Stimulated activated CD8-positive, alpha-beta memory T cell treated with anti-CD3 and anti-CD28 coated beads, Interleukin-2, amount 100 ng/mL, for 1 hour (primary cell): Measurements from ENCODE around the gene ACOT9.
"Not testable (repeated sequence)": the region's sequence is repeated elsewhere in the genome, so short reads cannot be mapped to it uniquely, and the experiment has no call there.

Experiments
- DNase-seq, 2 donors: peaks; one replicate each; pipeline ENCODE4 v3.0.0-alpha.2; 2020; ENCODE audit warnings: low read depth in 2 of 2

ACOT9 gene

GRCh38 chrX:23765868-23766267, 22.8 kb upstream of the ACOT9 start:
- DNase-seq = no peak

DNA sequence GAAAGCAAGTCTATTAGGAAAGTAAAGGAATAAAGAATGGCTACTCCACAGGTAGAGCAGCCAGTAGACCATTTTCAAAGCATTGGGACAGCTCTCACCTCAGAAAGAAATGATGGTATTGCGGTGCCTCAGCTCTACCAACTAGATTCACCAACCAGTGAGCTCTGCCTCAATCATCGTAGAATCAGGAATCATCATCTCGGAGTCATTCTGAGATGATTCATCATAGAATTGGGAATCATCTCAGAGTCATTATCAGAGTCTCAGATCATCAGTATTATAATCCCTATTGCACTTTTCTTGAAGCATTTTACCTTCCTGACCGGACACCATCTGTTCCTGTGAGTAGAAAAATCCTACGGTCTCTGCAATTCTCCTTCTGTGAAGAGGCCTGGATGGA, 22.4 kb upstream of the ACOT9 start:
- no peak for DNase-seq

DNA sequence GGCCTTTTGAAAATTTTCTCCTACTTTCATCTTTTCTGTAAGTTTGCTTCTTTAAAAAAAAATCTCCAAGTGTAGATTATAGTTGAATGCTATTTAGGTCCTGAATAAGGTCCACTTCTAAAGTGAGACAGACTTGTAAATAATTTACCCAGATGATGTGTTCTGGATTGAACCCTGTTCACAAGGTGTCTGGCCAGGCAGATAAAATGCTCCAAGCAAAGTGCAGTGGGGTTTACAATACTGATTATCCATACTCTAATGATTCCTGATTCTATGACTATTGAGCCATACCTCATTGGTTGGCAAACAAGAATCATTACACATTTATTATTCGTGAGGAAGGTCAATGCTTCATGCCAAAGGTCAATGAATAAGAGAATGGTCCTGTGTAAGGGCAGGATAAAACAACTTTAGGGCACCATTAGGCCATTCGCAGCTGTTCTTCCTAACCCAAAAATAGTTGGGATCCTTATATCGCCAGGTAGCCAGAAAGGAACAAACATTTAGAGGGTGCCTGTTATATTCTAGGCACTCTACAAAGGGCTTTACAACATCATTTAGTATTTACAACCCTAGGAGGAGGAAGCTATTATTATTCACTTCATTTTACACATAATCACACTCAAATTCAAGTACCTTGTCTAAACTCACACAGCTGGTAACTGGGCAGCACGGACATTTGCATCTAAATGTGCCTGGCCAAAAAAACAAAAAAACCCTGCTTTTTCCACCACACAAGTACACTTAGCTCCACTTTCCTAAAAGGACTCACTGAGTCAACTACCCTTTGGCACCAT, 21.3 kb upstream of the ACOT9 start:
- no peak for DNase-seq

DNA sequence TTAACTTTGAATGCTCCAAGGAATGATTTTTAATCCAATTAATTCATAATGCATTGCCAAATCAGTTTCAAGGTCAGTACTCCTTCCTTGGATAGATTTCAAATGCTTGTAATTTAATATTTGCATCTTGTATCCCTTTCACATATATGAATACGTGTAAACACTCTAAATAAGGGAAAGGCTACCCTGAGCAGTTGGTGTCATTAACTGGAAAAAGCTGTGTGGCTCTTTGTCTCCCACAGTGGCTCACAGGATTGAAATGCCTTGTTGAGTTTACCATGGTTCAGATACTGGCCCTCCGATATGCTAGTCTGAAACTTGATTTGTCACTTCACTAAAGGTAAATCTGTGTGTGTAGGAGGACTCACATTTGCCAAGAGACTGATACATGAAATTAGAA, 16.7 kb upstream of the ACOT9 start:
- DNase-seq = no peak

DNA sequence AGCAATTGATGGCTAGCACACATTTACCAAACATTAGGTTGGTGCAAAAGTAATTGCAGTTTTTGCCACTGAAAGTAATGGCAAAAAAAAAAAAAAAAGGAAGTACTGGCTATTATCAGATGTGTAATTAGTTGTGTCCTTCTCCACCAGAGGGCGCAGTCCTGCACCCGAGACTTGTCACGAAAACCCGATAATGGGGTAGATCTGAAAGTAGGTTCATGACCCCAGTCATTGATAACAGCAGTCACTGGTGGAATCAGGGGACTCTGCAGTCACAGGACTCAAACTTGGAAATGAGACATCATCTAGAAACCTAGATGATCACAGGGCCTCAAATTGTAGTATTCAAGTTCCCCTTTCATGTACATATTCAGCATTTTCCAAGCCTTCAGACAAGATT, 13.1 kb upstream of the ACOT9 start:
- DNase-seq = peak; percentile 27 to 41

DNA sequence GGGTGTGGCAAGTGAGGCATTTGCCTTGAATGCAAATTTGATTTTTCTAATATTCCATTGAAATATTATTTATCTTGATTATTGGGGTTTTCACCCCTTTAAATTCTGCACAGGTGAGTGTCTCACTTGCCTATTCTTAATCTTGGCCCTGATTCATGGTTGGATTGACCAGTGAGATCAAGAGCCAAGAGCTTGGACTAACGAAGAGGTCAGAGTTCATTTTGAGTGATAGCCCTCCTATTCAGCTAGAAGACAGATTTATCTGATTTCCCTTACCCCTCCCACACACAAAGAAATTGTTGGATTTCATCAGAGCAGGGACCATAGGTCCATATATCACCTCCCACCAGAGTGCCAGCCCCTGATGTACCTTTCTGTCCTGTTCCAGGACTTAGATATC, 11.6 kb upstream of the ACOT9 start:
- no peak for DNase-seq

- DNase-seq = no peak
Measured at GRCh38 chrX:23752740-23753415, 9.8 kb upstream of the ACOT9 start.

DNA sequence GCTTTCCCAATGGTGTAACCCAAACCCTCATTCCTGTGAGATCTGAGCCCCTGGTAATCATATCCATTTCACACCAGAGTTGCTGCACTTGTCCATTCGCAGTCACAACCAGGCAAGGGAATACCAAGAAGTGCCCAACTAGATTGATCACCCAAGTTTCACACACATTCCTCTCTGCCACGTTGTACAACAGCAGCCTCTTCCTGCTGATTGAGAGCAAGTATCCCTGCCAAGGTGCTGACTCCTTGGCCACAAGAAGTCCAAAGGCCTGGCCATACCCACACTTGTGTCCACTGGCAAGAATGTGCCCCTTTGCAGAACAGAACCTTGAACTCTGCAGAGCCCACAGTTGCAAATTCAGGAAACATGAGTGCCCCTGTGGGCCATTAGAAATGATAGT, 6.5 kb upstream of the ACOT9 start:
- no peak for DNase-seq

GRCh38 chrX:23749129-23749528, 6.1 kb upstream of the ACOT9 start:
- no peak for DNase-seq

DNA sequence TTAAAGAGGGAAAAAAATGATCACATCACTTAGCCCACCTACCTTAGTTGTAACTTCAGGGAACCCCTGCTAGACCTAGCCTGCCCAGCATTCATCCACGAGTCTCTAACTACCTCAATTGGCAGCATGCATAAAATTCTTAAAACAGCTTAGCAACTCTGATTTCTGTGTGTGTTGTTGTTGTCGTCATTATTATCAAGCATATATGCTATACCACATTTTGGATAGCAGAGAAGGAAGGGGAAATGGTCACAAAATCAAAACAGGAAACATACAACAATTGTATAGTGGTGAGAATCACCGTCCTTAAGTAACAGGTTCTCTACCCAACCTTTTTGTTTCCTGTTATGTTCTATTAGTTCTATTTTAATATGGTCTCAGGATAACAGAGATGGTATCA, 2.7 kb upstream of the ACOT9 start:
- no peak for DNase-seq

GRCh38 chrX:23743623-23743971, 521 bp upstream of the ACOT9 start:
- DNase-seq = not testable (repeated sequence)

DNA sequence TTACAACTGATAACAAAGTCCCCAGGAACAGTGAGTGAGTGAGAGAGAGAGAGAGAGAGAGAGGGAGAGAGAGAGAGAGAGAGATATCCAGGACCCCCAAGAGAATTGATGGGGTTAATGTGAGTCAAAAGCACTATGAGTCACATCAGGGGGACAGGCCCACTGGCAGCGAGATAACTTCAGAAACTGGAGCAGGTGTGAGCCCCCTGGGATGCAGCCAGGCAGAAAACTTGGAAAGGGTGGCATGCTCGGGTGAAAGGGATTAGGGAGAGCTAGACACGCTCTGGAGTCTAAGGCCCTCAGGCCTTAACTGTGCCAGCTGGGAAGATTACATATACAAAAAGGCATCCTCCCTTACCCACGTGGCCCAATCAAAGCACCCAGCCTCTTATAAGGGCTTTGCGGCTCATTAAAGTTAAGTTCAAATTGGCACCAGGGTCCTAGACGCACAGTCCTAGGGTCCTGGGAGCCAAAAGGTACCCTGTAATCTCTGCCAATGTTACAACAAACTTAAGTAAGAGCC, 841 bp downstream of the ACOT9 start:
- DNase-seq = no peak

- no peak for DNase-seq
Measured at GRCh38 chrX:23737413-23737812, 5.7 kb downstream of the ACOT9 start.

DNA sequence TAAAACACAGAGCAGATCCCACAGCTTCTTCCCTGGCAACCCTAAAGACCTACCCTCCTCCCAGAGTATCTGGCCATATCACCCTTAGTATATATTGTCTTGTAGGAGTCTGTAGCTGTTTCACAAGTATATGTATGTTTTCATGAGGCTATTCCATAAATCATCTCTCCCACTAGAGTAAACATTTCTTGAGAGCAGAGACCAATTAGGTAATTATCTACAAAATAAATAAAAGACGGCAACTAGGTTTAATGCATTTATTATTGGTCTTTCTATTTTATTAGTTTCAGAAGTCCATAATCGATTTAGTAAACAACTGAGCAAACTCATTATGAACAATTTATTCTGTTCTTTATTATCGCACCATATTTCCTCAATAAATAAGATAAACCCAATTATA, 7.0 kb downstream of the ACOT9 start:
- no peak for DNase-seq

- no peak for DNase-seq
Measured at GRCh38 chrX:23732704-23733103, 10.4 kb downstream of the ACOT9 start.

- no peak for DNase-seq
Measured at GRCh38 chrX:23731951-23732350, 11.1 kb downstream of the ACOT9 start.

DNA sequence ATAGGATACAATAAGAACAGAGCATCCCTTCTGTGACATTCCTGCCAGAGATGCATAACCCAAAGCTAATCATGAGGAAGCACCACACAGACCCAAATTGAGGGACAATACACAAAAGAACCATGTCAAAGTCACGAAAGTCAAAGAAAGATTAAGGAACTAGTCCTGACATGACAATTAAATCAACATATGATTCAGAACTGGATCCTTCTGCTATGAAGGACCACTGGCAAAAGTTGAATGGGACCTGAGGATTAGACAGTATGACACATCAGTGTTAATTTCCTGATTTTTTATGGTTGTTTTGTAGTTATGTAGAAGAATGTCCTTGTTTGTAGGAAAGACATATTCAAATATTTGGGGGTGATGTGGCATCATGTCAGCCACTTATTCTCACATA, 13.9 kb downstream of the ACOT9 start:
- DNase-seq = no peak

GRCh38 chrX:23727206-23727605, 15.9 kb downstream of the ACOT9 start:
- no peak for DNase-seq

- no peak for DNase-seq
Measured at GRCh38 chrX:23726191-23726590, 16.9 kb downstream of the ACOT9 start.

DNA sequence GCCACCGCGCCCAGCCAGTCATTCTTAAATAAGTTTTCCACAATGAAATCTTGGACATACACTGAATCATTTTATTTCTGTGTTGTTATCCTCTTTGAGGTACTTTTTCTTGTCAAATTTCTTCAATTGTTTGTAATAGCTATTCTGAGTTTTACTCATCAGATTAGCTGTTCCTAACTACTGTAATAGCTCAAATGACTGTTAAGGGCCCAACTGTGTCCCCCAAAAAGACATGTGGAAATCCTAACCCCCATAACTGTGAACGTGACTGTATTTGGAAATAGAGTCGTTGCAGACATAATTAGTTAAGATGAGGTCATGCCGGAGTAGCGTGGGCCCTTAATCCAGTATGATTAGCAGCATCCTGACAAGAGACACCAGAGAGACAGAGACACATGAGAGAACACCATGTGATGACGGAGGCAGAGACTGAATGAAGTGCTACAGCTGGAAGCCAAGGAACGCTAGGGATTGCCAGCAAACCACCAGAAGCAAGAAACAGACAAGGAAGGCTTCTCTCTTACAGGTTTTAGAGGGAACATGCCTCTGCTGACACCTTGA, 22.9 kb downstream of the ACOT9 start:
- DNase-seq = no peak

DNA sequence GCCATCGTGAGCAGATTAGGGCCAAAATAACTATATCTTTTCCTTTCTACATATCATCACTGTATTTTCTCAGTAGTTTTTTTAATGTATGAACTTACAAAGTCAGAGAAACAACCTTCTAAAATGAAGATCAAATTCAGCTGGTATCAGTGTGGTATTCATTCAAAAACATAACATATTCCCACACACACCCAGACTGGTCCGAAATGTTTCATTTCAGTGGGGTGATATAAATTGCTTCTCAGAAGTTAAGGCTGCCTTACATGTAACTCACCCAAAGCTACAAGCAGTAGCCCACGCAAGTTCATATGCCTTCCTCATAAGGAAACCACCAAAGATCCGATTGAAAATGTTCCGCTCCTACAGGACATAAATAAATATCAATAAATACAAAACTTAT, 37.8 kb downstream of the ACOT9 start:
- DNase-seq = no peak

DNA sequence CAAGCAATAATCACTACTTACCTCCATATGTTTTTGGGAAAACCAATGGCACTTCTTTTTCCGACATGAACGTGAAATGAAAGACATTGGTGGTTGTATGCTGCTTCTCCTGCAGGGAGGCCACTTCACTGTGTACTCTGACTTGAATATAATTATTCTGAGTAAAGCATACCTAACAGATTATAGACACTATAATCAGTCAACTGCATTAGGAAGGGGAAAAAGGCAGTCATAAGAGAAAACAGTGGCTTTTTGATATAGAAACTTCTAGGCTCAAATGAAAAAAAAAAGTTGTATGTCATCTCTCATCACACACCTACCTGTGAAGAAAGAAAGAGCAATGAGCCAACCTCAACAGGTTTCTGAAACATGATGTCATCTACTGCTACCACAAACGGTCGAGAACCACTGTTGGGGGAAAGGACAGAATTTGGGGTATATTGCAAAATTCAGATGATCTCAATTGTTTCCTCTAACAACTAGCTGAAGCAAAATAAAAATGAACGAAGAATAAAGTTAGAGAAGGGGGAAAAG, 38.3 kb downstream of the ACOT9 start:
- no peak for DNase-seq
